ENCODE results near the gene ATP5PB. TPM values are rescaled to one million over a fixed set of nuclear protein-coding genes. Genes with fewer than 3 reads are reported as not detected.

ATP5PB gene
- total and polyA plus RNA-seq, 8 donors: 21.6 to 373 (median 200) TPM

DNA sequence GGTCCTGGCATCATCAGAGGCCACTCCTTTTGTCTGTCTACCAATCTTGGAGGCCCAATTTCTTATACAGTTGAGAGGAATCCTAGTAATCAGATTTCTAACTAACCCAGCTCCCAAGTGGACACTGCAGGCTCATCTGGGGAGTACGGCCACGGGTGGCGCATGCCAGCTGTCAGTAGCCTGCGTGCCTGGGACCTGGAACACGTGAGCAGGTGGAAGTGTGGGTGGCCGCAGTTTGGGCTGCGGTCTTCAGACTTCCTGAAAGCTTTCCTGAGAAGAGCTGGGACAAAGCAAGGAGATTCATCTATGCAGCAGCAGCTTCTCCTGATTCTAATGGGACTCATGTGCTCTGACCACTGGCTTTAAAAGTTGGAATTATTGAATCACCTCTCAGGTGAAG lies 41.8 kb downstream of the ATP5PB start:
- no peaks in the 10 kb centered on the region for H3K36me3 ChIP-seq
- H3K4me1 ChIP-seq: no peaks in the 10 kb centered on the region
- DNase-seq: no peak
- H3K27me3 ChIP-seq: no peaks in the 10 kb centered on the region
- no peaks in the 10 kb centered on the region for H3K9me3 ChIP-seq
- TF ChIP-seq POLR2AphosphoS5 (IDR thresholded peaks at IDR 0.05): no peak
- no peak for TF ChIP-seq POLR2A (IDR thresholded peaks at IDR 0.05)
- TF ChIP-seq, protein P1, sequence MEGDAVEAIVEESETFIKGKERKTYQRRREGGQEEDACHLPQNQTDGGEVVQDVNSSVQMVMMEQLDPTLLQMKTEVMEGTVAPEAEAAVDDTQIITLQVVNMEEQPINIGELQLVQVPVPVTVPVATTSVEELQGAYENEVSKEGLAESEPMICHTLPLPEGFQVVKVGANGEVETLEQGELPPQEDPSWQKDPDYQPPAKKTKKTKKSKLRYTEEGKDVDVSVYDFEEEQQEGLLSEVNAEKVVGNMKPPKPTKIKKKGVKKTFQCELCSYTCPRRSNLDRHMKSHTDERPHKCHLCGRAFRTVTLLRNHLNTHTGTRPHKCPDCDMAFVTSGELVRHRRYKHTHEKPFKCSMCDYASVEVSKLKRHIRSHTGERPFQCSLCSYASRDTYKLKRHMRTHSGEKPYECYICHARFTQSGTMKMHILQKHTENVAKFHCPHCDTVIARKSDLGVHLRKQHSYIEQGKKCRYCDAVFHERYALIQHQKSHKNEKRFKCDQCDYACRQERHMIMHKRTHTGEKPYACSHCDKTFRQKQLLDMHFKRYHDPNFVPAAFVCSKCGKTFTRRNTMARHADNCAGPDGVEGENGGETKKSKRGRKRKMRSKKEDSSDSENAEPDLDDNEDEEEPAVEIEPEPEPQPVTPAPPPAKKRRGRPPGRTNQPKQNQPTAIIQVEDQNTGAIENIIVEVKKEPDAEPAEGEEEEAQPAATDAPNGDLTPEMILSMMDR (IDR thresholded peaks at IDR 0.05): no peak
- TF ChIP-seq EP300 (IDR thresholded peaks at IDR 0.05): no peak
- WGBS, 5 donors: 87 to 91% (median 90%) methylated on average over 7 of the region's 7 CpGs
- intact Hi-C loops (cut with DNase I; ENCODE audit: low total_unique reads): no loop called here
- peak overlapping the region; percentile 8 to 67 (median 45) for H3K27ac ChIP-seq
- no peak overlapping the region for H3K4me3 ChIP-seq

DNA sequence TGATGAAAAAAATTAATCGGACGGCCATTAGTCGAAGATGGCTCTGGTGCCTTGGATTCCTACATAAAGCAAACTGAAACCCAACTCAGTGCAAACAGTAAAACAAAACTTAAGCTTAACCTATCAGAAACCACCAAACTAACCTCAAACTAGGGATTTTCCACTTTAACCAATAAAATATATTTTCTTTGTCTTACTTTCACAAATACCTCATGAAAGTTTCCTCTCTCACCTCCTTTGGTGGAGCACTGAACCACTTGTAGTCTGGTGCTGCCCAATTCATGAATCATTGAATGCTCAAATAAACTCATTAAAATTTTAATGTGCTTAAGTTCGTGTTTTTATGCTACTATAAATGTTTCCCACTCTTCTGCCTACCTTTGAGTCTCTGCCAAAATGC lies 47.1 kb downstream of the ATP5PB start:
- Histone ChIP-seq H3K4me3 (no peak overlapping the region), H3K36me3 (no peaks in the 10 kb centered on the region), H3K27me3 (no peaks in the 10 kb centered on the region), H3K4me1 (no peaks in the 10 kb centered on the region), H3K27ac (no peak overlapping the region), H3K9me3 (no peaks in the 10 kb centered on the region)
- DNase-seq: no peak
- no peak for TF ChIP-seq EP300 (IDR thresholded peaks at IDR 0.05)
- TF ChIP-seq POLR2A (IDR thresholded peaks at IDR 0.05): no peak
- no peak for TF ChIP-seq POLR2AphosphoS5 (IDR thresholded peaks at IDR 0.05)
- TF ChIP-seq, protein P1 (IDR thresholded peaks at IDR 0.05): no peak
- 79 to 86% (median 84%) methylated on average over 4 of the region's 4 CpGs for WGBS, 5 donors
- intact Hi-C loops (cut with DNase I; ENCODE audit: low total_unique reads): no loop called here

DNA sequence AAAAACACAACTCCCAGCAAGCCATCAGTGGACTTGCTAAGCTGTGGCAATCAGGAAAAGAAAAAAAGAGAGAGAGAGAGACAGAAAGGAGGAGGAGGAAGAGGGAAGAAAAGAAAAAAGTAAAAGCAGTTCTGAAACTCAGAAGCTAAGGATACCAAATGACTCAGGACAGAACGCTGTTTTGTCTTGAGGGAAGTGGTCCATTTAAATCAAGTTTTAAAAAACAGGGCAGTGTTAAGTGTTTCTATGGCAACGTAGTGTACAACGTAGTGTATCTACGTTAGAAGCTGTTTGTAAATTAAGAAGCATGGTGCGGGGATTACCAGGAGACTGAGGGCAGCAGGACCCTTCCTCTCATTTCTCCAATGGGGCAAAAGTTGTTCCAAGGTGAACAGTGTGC lies 48.3 kb downstream of the ATP5PB start:
- 57 to 71% (median 68%) methylated on average over 5 of the region's 5 CpGs for WGBS, 5 donors
- DNase-seq: no peak
- no peak overlapping the region for H3K27ac ChIP-seq
- TF ChIP-seq, protein P1 (IDR thresholded peaks at IDR 0.05): no peak
- TF ChIP-seq POLR2AphosphoS5 (IDR thresholded peaks at IDR 0.05) (no peak), EP300 (IDR thresholded peaks at IDR 0.05) (no peak), POLR2A (IDR thresholded peaks at IDR 0.05) (no peak)
- no peaks in the 10 kb centered on the region for H3K4me1 ChIP-seq
- H3K36me3 ChIP-seq: no peaks in the 10 kb centered on the region
- H3K27me3 ChIP-seq: no peaks in the 10 kb centered on the region
- no peak overlapping the region for H3K4me3 ChIP-seq
- intact Hi-C loops (cut with DNase I; ENCODE audit: low total_unique reads): no loop called here
- no peaks in the 10 kb centered on the region for H3K9me3 ChIP-seq

DNA sequence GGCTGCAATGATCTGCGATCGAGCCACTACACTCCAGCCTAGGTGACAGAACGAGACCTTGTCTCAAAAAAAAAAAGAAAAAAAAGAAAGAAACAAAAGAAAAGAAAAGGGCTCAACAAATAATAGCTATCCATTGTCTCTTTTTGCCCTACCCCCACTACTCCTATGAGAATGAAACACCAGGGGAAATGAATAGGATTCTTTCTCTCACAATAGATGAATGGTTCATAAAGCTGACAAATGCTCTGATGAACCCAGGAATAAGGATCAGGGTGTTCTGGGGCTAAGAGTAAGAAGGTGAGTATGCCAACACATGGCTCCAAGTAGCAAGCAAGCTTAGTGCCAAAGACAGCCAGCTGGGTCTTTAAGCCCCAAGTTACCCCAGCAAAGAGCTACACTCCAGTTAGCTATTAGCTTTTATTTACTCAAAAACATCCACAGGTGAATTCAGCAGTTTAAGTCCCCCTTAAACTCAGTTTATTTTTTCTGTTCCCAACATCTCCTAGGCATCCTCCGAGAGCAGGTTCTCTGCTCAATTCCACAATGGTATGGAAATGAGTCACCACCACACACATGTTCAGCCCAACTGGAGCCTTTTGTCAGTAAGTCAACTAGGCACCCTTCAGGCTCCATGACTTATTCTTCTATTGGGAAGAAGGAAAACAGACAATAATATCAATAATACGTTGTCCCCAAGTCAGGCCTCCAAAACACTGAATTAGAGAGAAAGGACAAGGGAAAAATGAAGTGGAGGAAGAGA lies 49.9 kb downstream of the ATP5PB start:
- Histone ChIP-seq H3K4me3 (no peak overlapping the region), H3K27me3 (no peaks in the 10 kb centered on the region), H3K9me3 (no peaks in the 10 kb centered on the region), H3K27ac (no peak overlapping the region), H3K36me3 (no peaks in the 10 kb centered on the region), H3K4me1 (peaks cover 0 to 12% (median 0%) of the 10 kb centered on the region in 4 donors)
- 87 to 96% (median 93%) methylated on average over 5 of the region's 5 CpGs for WGBS, 5 donors
- DNase-seq: no peak
- TF ChIP-seq POLR2AphosphoS5 (IDR thresholded peaks at IDR 0.05) (no peak), POLR2A (IDR thresholded peaks at IDR 0.05) (no peak), EP300 (IDR thresholded peaks at IDR 0.05) (no peak)
- TF ChIP-seq, protein P1 (IDR thresholded peaks at IDR 0.05): no peak
- intact Hi-C loops (cut with DNase I; ENCODE audit: low total_unique reads): no loop called here

All from stomach (tissue), 9 donors.